AG08395 (cell line): ENCODE results near the gene SIPA1.

ENCODE experiments used
- DNase-seq: peaks from one replicate; pipeline ENCODE4 v3.0.0; 2012; ENCODE audit warnings: mixed read lengths, low spot score

The SIPA1 gene

DNA sequence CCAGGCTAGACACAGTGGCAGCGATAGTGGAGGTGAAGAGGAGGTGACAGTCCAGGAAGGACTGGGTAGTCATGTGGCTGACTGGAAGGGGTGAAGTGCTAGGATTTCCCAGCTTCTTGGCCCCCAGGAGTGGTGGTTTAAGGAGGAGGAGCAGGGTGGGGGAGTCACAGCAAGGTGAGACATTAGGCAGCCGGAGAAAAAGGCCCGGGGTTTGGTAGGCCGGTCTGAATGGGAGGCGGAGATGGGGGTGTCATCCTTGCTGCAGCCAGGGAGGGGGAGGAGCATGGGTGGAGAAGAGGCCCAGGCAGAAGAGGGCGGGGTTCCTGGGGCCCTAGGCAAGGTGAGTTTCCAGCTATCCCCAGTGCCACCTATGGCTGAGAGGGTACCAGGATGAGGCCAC lies 6.1 kb downstream of the SIPA1 start:
- no peak for DNase-seq

DNA sequence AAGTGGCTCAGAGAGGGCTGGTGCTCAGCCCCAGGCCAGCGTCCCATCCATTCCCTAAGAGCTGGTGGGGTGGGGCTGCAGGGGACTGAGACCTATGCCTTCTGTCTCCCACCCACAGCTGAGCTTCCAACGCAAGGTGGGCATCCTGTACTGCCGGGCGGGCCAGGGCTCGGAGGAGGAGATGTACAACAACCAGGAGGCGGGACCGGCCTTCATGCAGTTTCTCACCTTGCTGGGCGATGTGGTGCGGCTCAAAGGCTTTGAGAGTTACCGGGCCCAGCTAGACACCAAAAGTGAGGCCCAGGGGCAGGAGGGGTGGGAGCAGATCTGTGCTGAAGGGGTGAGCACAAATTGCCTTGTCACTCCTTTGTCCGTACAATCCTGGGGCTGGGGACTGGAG lies 6.9 kb downstream of the SIPA1 start:
- DNase-seq: no peak

DNA sequence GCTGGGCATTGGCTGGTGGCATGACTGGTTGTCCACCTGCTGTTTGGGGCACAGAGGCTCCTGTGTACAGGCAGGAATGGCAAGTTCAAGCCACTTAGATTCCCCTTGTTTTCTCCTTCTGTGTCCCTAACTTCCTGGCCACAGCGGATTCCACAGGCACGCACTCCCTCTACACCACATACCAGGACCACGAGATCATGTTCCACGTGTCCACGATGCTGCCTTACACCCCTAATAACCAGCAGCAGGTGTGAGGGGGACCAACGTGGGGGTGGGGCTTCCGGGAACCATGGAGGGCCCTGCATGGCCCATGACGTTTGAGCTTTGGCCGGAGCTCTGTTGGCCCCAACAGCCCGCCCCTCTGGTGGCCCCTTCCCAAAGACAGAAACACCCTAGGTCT lies 7.8 kb downstream of the SIPA1 start:
- DNase-seq: peak; percentile 17

DNA sequence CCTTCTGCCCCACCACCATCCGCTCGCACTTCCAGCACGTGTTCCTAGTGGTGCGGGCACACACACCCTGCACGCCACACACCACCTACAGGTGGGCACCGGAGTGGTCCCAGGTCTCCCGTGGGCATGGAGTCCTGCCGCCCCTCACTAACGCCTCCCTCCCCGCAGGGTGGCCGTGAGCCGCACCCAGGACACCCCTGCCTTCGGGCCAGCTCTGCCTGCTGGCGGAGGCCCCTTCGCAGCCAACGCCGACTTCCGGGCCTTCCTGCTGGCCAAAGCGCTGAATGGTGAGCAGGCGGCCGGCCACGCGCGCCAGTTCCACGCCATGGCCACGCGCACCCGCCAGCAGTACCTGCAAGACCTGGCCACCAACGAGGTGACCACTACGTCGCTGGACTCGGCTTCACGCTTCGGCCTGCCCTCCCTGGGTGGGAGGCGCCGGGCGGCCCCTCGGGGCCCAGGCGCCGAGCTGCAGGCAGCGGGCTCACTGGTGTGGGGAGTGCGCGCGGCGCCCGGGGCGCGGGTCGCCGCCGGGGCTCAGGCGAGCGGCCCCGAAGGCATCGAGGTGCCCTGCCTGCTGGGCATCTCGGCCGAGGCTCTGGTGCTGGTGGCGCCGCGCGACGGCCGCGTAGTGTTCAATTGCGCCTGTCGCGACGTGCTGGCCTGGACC lies 8.5 kb downstream of the SIPA1 start:
- DNase-seq: no peak

DNA sequence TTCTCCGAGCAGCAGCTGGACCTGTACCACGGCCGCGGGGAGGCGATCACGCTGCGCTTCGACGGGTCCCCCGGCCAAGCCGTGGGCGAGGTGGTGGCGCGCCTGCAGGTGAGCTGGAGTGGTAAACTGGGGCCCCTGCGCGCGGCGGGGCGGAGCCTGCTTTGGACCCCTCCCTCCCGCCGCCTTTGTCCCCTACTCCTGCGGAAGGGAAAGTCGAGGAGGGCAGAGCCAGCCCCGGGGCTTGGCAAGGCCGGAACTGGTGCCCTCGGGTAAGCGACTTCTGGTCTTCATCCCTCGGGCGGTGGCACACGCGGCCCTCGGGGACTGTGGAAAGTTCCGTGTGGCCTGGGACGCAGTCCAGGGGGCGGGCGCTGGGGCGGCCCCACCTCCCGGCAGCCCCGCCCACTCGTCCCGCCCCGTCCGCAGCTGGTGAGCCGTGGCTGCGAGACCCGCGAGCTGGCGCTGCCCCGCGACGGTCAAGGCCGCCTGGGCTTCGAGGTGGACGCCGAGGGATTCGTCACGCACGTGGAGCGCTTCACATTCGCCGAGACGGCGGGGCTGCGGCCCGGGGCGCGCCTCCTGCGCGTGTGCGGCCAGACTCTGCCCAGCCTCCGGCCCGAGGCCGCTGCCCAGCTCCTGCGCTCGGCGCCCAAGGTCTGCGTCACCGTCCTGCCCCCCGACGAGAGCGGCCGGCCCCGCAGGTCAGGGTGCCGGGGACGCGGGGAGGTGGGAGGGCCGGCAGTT lies 9.2 kb downstream of the SIPA1 start:
- DNase-seq: peak; percentile 17

DNA sequence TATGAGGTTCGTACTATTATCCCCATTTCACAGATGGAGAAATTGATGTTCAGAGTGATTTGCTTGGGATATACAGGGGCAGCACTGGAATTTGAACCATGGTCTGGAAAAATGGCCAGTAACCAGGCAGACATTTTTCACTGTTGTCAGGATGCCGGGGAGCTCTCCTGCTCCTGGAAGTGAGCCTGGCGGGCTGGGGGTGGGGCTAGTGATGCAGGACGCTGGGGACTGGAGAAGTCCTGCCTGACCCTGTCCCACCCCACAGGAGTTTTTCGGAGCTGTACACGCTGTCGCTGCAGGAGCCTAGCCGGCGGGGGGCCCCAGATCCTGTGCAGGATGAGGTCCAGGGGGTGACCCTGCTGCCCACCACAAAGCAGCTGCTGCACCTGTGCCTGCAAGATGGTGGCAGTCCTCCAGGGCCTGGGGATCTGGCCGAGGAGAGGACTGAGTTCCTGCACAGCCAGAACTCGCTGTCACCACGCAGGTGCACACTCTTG lies 11.1 kb downstream of the SIPA1 start:
- no peak for DNase-seq

DNA sequence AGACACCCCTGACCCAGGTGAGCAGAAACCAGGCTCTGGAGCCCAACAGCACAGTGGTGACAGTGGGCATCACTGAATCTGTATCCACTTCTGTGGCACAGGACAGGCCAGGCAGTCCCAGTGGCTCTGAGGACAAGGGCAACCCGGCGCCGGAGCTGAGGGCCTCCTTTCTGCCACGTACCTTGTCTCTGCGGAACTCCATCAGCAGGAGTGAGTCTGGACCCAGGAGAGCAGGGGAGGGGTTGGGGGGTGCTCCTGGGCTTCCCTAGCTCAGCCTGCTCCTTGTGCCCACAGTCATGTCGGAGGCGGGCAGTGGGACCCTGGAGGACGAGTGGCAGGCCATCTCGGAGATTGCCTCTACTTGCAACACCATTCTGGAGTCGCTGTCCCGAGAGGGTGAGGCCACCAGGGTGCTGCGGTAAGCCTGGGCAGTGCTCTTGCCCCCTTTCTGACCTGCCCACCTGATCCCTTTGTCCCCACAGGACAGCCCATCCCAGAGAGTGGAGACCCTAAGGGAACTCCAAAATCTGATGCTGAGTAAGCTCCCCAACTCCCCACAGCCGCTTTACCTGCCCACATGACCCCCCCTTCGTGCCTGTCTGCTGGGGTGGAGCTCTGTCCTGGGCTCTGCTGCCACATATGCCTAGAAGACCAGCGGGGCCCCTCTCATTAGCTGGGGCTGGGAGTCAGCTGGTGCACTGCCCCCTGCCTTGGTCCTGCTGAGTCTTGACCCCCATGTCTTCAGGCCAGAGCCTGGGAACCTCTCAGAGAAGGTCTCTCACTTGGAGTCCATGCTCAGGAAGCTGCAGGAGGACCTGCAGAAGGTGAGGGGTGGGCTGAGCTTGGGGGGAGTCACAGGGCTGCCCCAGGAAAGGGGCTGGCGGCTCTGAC lies 12.0 kb downstream of the SIPA1 start:
- DNase-seq: no peak

DNA sequence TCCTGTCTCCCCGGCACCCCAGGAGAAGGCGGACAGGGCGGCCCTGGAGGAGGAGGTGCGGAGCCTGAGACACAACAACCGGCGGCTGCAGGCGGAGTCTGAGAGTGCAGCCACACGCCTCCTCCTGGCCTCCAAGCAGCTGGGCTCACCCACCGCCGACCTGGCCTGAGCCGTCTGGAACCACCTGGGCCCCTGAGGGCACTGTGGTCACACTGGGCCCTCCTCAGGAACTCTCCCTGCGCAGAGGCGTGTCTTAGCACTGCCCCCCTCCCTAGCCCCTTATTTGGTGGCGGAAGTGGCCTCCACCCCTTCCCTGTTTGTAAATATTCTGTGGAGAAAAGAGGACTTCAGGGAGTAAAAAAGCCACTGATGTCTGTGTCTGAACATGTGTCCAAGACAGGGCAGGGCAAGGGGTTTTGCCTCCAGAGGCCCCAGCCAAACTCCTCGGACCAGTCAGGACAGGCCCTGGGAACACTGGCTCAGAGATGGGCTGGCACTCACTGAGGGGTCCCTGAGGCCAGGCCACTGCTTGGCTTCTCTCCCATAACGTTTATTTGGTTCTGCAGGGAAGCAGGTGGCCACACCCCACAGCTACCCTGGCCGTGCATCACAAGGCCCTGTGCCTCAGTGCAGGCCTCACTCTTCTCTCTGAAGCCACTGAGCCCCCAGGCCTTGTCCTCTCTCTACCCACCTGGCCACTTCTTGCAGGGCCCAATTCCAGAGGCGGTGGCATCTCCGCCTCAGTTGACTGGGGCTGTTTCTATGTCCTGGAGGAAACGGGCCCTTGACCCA lies 12.8 kb downstream of the SIPA1 start:
- no peak for DNase-seq

GRCh38 chr11:65651339-65651588 lies 13.4 kb downstream of the SIPA1 start:
- no peak for DNase-seq

GRCh38 chr11:65651589-65652510 lies 13.9 kb downstream of the SIPA1 start:
- peak; percentile 32 for DNase-seq

DNA sequence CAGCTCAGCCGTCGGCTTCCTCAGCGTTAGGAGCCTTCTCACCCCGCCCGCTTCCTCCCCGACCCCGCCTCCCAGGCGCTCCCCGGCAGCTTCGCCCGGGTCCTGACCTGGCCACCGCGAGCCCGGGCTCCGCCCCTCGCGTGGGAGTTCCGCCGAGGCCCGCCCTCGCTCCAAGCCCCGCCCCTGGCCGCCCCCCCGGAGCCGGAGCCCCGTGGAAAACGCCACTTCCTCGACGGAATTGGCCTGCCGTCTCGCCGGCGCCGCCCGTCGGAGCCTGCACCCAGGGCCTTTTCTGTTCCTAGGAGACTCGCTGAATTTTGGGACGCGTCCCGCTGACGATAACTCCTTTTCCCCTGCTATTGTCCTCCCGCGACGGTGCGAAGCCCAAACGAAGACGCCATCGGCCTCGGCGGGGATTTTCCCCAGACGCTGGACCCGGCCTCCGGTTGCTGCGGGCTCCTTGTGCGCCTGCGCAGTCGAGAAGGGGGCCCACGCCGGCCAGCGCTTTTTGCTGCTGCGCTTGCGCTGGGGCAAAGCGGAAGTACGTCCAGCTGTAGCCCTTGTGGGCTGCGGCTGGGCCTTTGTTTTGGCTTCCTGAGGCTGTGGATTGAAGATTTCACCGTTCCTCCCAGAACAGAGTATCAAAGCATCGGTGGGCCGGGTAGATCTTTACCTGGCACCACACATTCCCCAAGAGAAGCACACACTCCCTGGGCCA lies 14.8 kb downstream of the SIPA1 start:
- DNase-seq: peak; percentile 99

- no peak for DNase-seq
Observed at GRCh38 chr11:65653229-65654225, 15.6 kb downstream of the SIPA1 start.

GRCh38 chr11:65654375-65655349 lies 16.8 kb downstream of the SIPA1 start:
- no peak for DNase-seq

- no peak for DNase-seq
Observed at GRCh38 chr11:65655570-65656332, 17.9 kb downstream of the SIPA1 start.

GRCh38 chr11:65657426-65657825 lies 19.5 kb downstream of the SIPA1 start:
- no peak for DNase-seq

DNA sequence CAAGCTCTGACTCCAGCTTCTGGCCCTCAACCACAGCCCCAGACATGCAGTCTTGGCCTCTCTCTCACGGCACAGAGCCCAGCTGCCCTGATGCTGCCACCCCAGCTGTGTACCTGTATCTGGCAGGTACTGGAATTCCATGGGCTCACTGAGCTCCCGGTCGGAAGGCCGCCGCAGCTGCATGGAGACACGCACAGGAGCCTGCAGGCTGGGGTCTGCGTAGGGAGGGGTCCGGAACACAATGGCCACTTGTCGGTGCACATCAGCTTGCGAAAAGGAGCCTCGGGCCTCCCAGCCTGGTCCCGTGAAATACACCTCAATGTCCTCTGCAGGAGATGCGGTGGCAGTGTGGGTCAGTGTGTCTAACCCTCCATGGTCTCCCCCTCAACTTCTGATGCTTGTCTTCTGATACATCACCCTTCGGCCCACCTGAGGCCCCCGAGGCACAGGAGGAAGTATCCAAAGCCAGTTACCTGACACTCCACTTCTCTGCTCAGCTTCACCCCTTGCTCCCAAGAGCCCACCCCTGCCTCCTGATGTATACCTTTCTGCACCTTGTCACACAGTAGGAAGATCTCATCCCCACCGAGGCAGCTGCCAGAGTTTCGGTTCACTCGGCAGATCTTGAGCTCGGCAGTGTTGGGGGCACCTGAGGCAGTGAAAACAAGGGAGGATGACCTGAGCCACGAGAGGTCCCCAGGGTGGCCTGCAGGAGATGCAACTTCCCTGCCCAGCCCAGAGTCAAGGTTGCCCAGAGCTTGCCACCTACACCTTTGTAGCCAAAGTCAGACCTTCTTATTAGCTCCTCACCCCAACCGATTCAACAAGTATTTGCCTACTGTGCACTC lies 20.5 kb downstream of the SIPA1 start:
- no peak for DNase-seq
